GM04504 (cell line): ENCODE measurements around the gene HS3ST5.
"Not testable (repeated sequence)": the region's sequence is repeated elsewhere in the genome, so short reads cannot be mapped to it uniquely, and the experiment has no call there.

Experiments used
- DNase-seq: peaks from one replicate; pipeline ENCODE4 v3.0.0-alpha.2; 2012; ENCODE audit warnings: low read depth

The HS3ST5 gene

DNA sequence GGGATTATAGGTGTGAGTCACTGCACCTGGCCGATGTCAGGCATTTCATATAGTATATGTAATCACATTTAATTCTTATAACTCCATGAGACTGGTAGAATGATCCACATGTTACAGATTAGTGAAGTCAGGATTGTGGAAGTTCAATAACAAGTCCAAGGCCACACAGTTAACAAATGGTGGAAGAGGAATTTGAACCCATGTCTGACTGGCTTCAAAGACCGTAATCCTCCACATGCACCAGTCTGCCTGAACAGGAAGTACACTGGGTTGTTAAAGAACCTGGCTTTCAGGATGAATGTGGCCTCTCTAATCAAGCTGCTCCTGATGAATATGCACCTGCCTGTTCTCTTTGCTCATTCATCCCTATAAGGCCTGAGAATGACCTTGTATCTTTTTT lies 249.9 kb downstream of the HS3ST5 start:
- DNase-seq, result no peak

DNA sequence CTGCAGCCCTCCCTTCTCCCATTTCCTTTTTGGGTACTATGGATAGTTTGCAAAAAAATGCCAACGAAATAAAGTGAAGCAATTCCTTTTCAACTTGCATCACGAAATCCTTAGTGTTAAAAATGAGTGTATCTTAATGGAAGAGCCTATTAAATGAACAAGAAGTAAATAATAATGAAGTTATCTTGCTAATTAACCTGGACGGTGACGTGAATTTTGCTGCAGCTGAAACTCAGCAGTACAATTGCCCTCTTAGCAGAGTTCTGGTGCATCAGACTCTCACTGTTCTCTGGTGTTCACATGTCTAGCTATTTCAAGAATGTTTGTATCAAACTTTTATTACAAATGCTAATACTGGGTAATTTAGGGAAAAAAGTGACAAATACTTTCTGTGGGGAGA lies 252.2 kb downstream of the HS3ST5 start:
- DNase-seq, result no peak

DNA sequence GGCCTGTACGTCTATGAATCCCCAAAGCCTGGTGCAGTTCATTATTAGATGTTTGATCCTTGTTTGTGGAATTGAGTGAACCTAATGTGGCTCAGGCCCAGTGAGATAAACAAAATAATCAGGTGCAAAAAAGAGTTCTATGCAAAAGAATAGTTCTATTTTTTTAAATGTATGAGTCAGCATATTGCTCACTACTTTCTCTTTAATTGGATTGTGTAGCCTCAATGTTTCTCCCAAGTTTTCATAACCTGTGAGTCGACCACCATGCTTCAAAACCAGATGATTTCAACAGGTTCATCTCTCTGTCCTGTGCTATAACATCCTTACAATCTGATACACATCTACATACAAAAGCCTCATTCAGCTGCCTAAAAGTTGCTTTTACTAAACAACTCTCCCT lies 255.3 kb downstream of the HS3ST5 start:
- no peak for DNase-seq

DNA sequence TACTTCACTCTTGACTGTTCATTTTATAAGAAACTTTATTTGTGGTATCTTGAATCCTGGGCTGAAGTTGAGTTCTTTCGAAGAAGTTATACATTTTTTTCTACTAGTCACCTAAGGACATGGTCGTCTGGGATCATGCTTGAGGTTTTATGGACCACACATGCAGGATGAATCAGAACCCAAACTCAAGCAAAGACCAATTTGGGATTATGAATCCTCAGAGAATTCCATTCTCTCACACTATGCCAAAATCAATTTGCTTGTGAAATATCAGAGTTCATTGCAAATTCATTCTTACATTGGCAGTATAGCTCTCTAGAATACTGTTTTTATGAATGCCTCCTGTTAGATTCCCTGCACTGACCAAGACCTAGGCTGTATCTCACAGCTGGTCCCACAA lies 257.6 kb downstream of the HS3ST5 start:
- DNase-seq, result peak; percentile 32

DNA sequence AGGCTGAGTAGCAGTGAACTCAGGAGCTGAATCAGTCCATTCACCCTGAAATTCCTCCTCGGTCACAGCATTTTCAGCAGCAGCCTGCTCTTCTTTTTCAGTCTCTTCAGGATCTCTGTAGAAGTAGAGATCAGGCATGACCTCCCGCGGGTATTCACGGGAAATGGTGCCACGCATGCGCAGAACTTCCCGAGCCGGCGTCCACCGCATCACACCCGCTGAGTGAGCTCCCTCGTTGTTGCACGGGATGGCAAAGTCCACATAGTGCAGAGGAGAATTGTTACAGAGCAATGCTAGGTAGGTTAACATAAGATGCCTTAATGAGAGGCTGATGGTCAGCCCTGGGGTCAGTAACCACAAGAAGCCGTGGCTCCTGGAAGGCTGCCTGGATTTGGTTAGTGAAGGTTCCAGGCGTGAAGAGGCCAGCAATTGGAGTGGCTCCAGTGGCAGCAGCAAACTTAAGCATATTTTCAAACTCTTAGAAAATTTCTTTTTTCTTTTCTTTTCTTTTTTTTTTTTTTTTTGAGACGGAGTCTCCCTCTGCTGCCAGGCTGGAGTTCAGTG lies 258.4 kb downstream of the HS3ST5 start:
- peak; percentile 40 for DNase-seq

DNA sequence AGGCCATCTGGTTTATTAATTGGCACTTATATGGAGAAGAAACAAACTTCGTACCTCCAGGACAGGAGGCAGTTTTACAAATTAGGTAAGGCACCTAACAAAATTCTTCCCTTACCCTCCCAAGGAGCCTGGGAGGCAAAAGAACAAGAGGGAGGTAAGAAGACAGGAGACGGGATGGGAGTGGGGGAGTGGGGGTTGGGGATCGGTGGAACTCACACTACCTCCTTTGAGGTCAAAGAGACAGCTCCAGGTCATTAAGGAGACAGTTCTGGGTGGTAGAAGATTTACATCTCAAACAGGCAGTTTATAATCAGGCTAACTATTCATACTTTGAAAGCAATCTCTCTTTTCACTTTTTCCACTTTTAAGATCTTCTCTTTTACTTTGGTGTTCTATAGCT lies 259.6 kb downstream of the HS3ST5 start:
- no peak for DNase-seq

DNA sequence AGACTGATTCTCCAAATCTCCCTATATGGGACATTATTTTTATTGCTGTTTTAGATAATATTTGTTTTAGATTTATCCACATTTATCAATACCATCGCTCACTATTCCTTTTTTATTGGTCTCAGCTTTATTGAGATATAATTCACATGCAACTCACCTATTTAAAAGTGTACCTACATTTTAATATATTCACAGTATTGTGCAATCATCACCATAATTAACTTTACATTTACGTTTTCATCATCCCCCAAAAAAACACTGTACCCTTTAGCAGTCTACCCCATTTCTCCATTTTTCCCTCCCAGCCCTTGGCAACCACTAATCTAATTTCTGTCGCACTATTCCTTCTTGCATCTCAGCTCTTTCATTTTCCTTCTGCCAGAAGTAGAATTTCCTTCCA lies 261.1 kb downstream of the HS3ST5 start:
- DNase-seq, result no peak

DNA sequence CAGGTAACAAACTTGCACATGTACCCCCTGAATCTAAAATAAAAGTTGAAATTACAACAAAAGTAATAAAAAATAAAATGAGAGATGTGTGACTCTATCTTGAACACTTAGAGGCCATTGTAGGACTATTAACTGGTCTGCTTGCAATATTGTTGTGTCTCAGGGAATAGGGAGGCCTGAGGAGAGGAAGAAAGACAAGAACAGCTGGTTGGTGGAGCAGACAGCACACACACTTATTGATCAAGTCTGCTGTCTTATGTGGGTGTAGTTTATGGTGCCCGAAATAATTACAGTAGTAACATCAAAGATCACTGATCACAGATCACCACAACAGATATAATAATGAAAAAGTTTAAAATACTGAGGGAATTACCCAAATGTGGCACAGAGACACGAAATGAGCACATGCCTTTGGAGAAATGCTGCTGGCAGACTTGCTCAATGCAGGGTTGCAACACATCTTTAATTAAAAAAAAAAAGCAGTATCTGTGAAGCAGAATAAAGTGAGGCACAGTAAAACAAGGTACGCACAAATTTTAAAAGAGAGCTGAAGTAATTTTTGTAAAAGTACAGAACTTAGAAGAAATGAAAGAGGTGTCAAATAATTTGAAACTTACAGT lies 261.8 kb downstream of the HS3ST5 start:
- DNase-seq, result no peak

DNA sequence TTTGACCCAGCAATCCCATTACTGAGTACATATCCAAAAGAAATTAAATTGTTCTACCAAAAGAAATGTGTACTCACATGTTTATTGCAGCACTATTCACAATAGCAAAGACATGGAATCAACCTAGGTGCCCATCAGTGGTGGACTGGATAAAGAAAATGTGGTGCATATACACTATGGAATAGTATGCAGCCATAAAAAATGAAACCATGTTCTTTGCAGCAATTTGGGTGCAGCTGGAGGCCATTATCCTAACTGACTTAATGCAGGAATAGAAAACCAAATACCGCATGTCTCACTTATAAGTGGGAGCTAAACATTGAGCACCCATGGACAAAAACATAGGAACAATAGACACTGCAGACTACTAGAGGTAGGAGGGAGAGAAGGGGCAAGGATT lies 262.4 kb downstream of the HS3ST5 start:
- not testable (repeated sequence) for DNase-seq

DNA sequence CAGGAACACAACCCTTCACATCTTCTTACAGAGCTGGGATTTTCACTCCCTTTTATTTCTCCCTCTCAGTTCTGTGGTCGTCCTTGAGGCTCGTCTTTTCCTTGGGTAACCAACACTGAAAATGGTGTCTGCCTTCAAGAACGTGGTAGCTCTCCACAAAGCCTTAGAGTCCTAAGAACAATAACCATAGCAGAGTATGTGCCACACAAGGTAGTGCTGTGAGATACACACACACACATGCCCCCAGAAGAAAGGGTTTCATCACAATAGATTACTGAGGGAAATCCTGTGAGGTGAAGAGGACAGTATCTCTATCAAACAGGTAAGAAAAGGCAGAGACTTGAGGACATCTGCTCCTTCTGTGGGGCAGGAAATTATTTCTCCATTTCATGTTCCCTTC lies 267.0 kb downstream of the HS3ST5 start:
- DNase-seq, result no peak

DNA sequence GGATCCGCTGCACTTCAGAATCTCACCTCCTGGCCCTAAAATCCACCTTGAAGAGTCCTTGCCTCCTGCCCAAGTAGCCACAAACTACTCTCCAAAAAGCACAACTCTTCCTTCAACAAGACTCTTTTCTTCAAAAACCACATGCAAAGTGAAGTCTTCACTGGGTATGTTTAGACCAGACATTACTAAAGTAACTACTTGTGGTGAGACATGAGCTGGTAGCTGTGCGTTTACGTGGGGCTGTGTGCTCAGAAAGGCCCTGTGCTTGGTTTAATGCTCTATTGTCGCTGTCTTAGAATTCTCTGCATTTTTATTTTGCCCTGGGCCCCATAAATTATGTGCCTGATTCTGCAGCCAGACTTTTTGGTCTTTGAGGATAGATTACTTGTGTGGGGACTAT lies 267.5 kb downstream of the HS3ST5 start:
- no peak for DNase-seq

DNA sequence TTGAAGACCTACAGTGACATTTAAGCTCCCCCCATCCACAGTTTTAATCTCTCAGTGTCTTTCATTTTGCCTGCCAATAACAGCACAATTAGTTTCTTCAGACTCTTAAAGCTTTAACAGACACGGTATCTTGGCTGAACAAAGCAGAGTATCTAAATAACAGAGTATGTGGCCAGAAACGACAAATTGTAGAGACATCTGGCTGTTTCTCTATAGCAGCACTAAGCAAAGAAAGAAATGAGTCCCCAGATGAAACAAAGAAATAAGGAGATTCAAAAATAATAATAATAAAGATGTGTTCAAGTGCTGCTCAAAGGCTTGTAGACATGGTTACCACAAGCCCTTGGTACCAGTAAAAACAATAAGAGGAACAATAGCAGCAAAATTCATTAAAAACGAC lies 274.1 kb downstream of the HS3ST5 start:
- no peak for DNase-seq

DNA sequence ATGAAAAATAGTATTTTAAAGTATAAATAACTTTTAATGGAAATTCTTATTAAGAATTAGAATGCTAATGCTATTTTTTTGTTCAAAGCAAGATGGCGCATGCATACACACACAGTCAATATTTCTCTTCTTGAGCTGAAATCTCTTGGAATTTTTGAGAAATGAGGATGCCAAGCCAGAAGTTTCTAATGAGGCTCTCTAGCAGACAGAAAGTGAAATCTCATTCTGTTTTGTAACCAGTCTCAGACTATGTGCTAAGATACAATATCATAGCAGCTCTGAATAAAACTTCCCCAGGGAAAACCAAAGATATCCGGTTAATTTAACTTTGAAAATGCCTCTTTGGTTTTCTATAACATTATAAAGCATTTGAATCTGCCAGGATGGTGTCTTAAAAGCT lies 274.7 kb downstream of the HS3ST5 start:
- DNase-seq, result no peak

DNA sequence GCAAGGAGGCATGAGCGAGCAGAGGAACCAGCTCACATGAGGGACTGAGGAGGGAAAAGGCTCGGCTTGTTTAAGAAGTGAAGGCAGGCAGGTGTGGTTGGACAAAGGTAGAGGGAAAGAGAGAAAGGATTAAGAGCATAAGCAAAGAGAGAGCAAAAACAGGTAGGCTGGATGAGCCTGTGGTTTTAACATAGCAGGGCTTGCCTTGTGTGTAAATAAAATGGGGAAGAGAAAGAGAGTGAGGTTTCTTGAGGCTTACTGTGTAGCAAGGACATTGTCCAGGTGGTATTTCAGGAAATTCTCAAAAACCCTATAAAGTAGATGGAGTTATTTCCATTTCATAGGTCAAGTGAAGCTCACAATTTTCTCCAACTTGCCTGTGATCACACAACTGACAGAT lies 278.0 kb downstream of the HS3ST5 start:
- no peak for DNase-seq

DNA sequence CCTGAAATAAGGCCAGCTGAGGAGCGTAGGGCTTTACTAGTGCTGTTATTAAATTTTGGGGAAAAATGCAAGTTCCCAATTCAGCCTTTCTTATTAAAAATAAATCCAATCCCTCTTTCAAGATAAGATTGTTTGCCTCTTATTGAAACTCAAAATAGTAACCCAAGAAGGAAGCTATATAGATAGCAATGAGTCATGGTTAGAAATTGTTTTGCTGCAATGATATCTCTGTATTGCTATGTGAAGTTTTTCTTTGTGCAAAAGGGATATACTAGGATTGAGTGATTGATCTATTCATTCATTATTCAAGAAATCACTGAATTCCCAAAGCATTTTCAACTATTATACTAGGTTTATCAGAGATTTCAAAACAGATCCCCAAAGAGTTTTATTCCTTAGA lies 278.9 kb downstream of the HS3ST5 start:
- DNase-seq, result no peak

DNA sequence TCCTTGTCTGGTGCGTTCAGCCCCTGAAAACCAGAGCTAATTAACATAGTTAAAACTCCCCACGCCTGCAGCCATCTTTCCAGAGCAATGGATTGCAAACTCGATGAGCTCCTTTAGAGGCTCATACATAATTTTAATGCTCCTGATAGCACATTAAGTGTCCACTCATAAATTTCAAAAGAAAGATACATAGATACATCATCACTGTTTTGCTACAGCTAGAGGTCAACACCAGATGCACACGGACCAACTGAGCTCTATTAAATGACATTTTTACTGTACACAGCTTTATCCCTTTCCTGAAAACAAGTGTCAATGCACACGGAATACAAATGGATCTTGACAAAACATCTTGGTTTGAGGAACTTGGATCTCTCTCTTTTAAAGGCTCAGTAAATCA lies 280.6 kb downstream of the HS3ST5 start:
- DNase-seq, result no peak

DNA sequence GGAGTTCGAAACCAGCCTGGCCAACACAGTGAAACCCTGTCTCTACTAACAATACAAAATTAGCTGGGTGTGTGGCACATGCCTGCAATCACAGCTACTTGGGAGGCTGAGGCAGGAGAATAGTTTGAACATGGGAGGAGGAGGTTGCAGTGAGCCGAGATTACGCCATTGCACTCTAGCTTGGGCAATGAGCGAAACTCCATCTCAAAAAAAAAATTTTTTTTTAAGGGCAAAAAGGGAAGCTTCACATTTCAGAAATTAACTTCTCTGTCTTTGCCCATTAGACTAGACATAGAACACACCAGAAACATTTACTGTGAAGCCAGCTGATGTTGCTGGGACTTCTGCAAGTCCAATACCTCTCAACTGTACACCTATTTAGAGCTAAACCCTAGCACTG lies 281.1 kb downstream of the HS3ST5 start:
- DNase-seq, result no peak

DNA sequence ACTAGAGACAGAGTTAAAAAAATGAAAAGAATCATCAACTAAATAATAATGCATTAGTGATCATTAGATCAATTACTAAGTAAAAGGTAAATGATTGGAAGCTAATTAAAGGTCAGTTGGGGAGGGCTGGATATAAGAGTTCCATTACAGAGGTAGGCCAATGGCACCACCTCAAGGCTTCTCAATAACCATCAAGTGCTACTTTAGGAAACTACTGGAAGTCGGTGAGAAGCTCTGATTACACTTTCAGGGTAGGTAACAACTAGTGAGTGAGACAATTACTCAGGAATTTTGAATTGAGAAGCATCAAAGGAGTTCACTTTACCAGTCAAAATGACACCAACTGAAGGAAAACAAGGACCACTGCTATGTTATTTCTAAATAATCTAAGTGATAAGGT lies 281.7 kb downstream of the HS3ST5 start:
- no peak for DNase-seq

DNA sequence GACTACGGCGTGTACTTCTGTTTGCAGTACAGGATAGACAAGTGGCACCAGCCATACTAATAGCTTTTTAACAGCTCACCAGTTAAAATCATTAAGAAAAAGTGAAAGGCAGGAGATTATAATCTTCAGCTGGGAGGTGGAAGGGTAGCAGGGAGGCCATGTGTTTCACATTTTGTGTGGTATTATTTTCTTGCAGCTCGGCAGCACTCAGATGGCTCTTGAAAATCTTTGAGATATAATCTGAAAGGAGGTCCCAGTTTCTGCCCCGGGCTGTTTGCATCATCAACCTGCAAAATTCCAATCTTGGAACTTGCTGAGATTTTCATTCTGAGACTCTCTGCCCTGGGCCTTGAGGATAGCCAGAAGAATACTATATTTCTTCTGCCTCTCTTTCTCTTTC lies 284.4 kb downstream of the HS3ST5 start:
- DNase-seq, result no peak

DNA sequence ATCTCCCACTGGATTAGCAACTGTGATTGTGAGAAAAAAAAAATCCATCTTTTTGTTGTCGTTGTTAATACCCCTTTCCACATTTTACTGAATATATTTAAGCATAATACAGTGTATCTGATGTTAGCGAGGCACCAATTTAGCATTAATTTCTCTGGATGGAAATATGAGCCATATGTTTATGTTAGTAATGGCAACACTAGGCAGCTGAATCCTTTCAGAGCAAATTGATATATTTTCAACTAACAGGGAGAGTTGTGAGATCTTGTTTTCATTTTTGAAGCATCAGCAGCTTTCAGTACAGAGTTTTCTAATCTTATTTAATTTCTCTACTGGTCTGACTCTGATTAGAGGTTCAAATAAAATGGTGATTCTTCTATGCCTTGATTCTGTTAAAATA lies 287.1 kb downstream of the HS3ST5 start:
- no peak for DNase-seq

DNA sequence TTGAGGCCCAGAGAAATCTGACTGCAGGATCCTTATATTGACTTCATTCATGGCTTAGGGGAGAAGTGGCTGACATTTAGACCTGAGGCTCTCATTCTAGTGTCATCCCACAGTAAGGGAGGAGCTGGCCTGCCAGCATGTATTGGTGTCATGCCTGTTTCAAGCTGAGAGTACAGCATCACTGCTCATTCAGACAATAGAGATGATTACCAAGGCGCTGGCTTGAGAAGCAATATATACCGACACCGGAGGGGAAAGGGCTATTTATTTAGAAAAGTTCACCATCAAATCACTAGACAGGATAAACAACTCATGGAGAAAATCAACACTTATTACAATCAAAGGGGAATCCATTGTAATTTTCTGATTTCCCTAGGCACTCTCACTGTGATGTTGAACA lies 287.5 kb downstream of the HS3ST5 start:
- no peak for DNase-seq

DNA sequence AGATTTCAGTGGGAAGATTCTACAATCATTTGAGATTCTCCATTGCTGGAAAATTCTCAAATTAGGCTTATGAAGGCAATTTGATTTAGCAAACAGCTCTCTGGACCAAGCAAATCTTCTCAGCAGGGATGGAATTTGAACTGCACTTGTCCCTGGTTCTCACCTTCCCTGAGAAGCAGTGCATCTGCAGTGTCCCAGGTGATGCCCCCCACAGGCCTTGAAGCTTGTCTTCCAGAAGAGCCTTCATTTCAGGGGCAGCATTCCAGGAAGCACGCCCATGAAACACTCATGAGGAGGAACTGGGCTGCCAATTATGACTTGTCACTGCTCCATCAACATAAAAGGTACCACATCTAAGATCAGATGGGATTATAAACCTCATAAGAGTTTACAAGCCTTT lies 289.0 kb downstream of the HS3ST5 start:
- no peak for DNase-seq

DNA sequence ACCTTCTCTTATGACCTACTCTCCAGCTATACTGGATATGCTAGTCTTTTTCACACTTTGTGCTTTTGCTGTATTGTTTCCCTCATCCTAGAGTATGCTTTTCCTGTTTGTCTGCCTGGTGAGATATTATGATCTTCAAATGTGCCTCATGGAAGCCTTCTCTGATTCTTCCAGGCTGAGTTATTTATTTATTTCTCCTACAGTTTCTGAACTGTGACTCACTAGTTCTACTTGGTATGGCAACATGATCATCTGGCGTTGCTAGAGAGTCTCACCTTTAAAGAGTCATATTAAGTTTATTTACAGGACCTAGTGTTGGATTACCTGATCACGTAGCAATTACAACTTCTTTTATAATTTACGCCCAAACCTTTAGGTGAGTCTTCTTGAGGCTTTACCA lies 290.7 kb downstream of the HS3ST5 start:
- no peak for DNase-seq

DNA sequence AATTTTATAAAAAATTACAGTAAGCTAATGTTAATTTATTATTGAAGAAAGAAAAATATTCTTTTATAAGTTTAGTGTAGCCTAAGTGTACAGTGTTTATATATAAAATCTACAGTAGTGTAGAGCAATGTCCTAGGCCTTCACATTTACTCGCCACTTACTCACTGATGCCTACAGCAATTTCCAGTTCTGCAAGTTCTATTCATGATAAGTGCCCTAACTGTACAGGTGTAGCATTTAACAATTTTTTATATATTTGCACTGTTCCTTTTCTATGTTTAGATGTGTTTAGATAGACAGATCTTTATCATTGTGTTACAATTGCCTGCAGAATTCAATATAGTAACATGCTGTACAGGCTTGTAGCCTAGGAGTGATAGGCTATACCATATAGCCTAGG lies 291.8 kb downstream of the HS3ST5 start:
- DNase-seq, result no peak
